Fibroblast of mammary gland (primary cell): Measurements from ENCODE around the gene DEFB124.

Experiments
- DNase-seq: peaks from one replicate; pipeline ENCODE4 v3.0.0-alpha.2; 2010; ENCODE audit warnings: low read depth
- H3K4me3 ChIP-seq: 2 replicates; pipeline ENCODE4 v1.5.1; 2011; ENCODE audit warnings: low read depth, mild to moderate bottlenecking, low read length, moderate library complexity; ENCODE audit not compliant: control insufficient read depth
- TF ChIP-seq, protein P1 (sequence below): conservative IDR thresholded peaks from 2 replicates; pipeline ENCODE4 v1.5.1; 2011; ENCODE audit warnings: low read depth, low read length, inconsistent platforms; ENCODE audit not compliant: control insufficient read depth, insufficient read depth

The DEFB124 gene

DNA sequence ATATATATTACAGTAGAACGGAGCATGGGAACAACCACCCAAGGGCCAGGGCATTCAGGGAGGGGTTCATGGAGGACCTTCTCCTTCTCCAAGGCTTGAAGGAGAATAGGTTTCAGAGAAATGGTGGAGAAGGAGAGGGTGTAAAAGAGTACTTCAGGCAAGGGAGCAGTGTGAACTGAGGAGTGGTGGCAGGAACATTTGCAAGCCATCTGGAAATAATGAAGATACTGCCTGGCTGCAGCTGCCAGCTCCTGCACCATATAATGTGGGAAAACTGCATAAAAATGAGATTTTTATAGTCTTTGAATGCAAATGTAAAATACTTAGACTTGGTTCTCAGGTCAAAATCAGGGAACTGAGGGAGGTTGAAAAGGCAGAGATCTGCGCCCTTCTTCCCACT lies 59.3 kb downstream of the DEFB124 start:
- no peak overlapping the region for H3K4me3 ChIP-seq
- TF ChIP-seq, protein P1, sequence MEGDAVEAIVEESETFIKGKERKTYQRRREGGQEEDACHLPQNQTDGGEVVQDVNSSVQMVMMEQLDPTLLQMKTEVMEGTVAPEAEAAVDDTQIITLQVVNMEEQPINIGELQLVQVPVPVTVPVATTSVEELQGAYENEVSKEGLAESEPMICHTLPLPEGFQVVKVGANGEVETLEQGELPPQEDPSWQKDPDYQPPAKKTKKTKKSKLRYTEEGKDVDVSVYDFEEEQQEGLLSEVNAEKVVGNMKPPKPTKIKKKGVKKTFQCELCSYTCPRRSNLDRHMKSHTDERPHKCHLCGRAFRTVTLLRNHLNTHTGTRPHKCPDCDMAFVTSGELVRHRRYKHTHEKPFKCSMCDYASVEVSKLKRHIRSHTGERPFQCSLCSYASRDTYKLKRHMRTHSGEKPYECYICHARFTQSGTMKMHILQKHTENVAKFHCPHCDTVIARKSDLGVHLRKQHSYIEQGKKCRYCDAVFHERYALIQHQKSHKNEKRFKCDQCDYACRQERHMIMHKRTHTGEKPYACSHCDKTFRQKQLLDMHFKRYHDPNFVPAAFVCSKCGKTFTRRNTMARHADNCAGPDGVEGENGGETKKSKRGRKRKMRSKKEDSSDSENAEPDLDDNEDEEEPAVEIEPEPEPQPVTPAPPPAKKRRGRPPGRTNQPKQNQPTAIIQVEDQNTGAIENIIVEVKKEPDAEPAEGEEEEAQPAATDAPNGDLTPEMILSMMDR = no peak
- DNase-seq = no peak
